HCT116 (cell line): ENCODE measurements around the gene A2M. TPM values are rescaled to one million over a fixed set of nuclear protein-coding genes. Genes with fewer than 3 reads are reported as not detected.

Experiments used
- ATAC-seq: fragments of 200-7000 bp; cut with Tn5 transposase; 2 replicates; pipeline ENCODE4 v1.9.1; 2020; ENCODE audit warnings: mild to moderate bottlenecking, moderate library complexity
- BruUV-seq: library from RNA; stranded (reverse); fragments of 400-500 nt; replicated peaks from 2 replicates; lab custom pipeline; 2021; lab: Mats Ljungman, UMichigan
- CTCF ChIA-PET: fragments of 300-600 bp; sonication (Branson Sonifier 250); formaldehyde crosslinking; loops from one replicate; lab custom pipeline; 2021; ENCODE audit warnings: antibody characterized with exemption; lab: Charles Lee
- POLR2A ChIA-PET: fragments of 300-600, 350-600 bp; sonication (Branson Sonifier 250); formaldehyde crosslinking; loops from one replicate; lab custom pipeline; 2021; ENCODE audit warnings: antibody characterized with exemption; lab: Charles Lee
- RAD21 ChIA-PET, 2 experiments: fragments of 300-600 bp; sonication (Branson Sonifier 250); formaldehyde crosslinking; loops; one replicate each; lab custom pipeline; 2023; ENCODE audit warnings: low total read pairs in 2 of 2; ENCODE audit not compliant: uncharacterized antibody in 2 of 2, unreplicated experiment in 2 of 2, low non-redundant PET in 1 of 2; lab: Charles Lee
- DNase-seq: peaks from one replicate; pipeline ENCODE4 v3.0.0-alpha.2; 2010; ENCODE audit warnings: low read depth, low spot score
- H2AFZ ChIP-seq: fragments of 200-600 bp; shearing (Covaris generic), sonication (generic); 2 replicates; pipeline ENCODE4 v1.6.1; 2017; ENCODE audit warnings: low read depth, mixed run types, mixed read lengths, antibody characterized with exemption, low read length; ENCODE audit not compliant: poor library complexity, severe bottlenecking
- H3K27ac ChIP-seq: 2 replicates; pipeline ENCODE4 v1.5.1; 2012; ENCODE audit warnings: low read depth, low read length
- H3K27me3 ChIP-seq: fragments of 200-600 bp; sonication (generic); 2 replicates; pipeline ENCODE4 v1.6.1; 2016; ENCODE audit warnings: mixed run types, low read length, mixed read lengths; ENCODE audit not compliant: insufficient read depth
- H3K36me3 ChIP-seq, 2 experiments: fragments of 200-500 bp in 1 of 2; fragments of 200-600 bp in 1 of 2; sonication (Bioruptor generic) in 1 of 2; sonication (generic) in 1 of 2; 2 replicates each; pipeline versions ENCODE4 v1.5.1 to v1.6.1; 2014 to 2016; ENCODE audit warnings: low read length in 2 of 2, inconsistent platforms in 1 of 2, mixed read lengths in 1 of 2, mixed run types in 1 of 2; ENCODE audit not compliant: insufficient read depth in 2 of 2, control insufficient read depth in 1 of 2
- H3K4me1 ChIP-seq, 2 experiments: fragments of 200-600 bp in 1 of 2; sonication (generic) in 1 of 2; 2 replicates each; pipeline versions ENCODE4 v1.5.1 to v1.6.1; 2012 to 2017; ENCODE audit warnings: low read length in 2 of 2, inconsistent platforms in 1 of 2, mild to moderate bottlenecking in 1 of 2, mixed read lengths in 1 of 2, mixed run types in 1 of 2, moderate library complexity in 1 of 2; ENCODE audit not compliant: insufficient read depth in 2 of 2, control insufficient read depth in 1 of 2
- H3K4me2 ChIP-seq: fragments of 200-600 bp; sonication (generic); 2 replicates; pipeline ENCODE4 v1.6.1; 2017; ENCODE audit warnings: mixed run types, low read length, mixed read lengths
- H3K4me3 ChIP-seq, 2 experiments: fragments of 200-600 bp in 1 of 2; sonication (generic) in 1 of 2; replicated peaks in 1 of 2; 2 replicates each; pipeline ENCODE4 v1.5.1; 2011 to 2016; ENCODE audit warnings: low read length in 2 of 2, control low read depth in 1 of 2, low read depth in 1 of 2, mild to moderate bottlenecking in 1 of 2, mixed read lengths in 1 of 2, mixed run types in 1 of 2
- H3K79me2 ChIP-seq: fragments of 200-600 bp; sonication (generic); 2 replicates; pipeline ENCODE4 v1.6.1; 2017; ENCODE audit warnings: mild to moderate bottlenecking, mixed run types, low read length, moderate library complexity, mixed read lengths; ENCODE audit not compliant: insufficient read depth
- H3K9ac ChIP-seq: fragments of 200-600 bp; sonication (generic); 2 replicates; pipeline ENCODE4 v1.6.1; 2016; ENCODE audit warnings: low read length, mixed read lengths
- H3K9me2 ChIP-seq: fragments of 200-600 bp; sonication (generic), shearing (Covaris generic); 2 replicates; pipeline ENCODE4 v1.6.1; 2017; ENCODE audit warnings: mixed run types, mild to moderate bottlenecking, moderate library complexity; ENCODE audit not compliant: insufficient read depth
- H3K9me3 ChIP-seq, 2 experiments: fragments of 200-500 bp in 1 of 2; fragments of 200-600 bp in 1 of 2; sonication (Bioruptor generic) in 1 of 2; sonication (generic) in 1 of 2; 2 replicates each; pipeline ENCODE4 v1.6.1; 2014 to 2017; ENCODE audit warnings: low read length in 2 of 2, mixed read lengths in 2 of 2, inconsistent platforms in 1 of 2, low read depth in 1 of 2, mild to moderate bottlenecking in 1 of 2, mixed run types in 1 of 2, moderate library complexity in 1 of 2; ENCODE audit not compliant: control insufficient read depth in 1 of 2, insufficient read depth in 1 of 2
- H4K20me1 ChIP-seq: fragments of 200-600 bp; sonication (generic), shearing (Covaris generic); 2 replicates; pipeline ENCODE4 v1.6.1; 2017; ENCODE audit warnings: mixed run types, mild to moderate bottlenecking, moderate library complexity; ENCODE audit not compliant: insufficient read depth
- EGR1 ChIP-seq: IDR thresholded peaks from 2 replicates; pipeline ENCODE4 v1.6.1; 2012; ENCODE audit warnings: low read depth
- ELF1 ChIP-seq: IDR thresholded peaks from 2 replicates; pipeline ENCODE4 v1.6.1; 2012; ENCODE audit warnings: low read depth, borderline replicate concordance
- EZH2 ChIP-seq: fragments of 200-600 bp; sonication (generic); IDR thresholded peaks from 2 replicates; pipeline ENCODE4 v1.6.1; 2017; ENCODE audit warnings: antibody characterized with exemption, mixed run types
- EZH2phosphoT487 ChIP-seq: fragments of 200-600 bp; IDR thresholded peaks from 2 replicates; pipeline ENCODE4 v1.6.1; 2018; ENCODE audit warnings: antibody characterized with exemption, borderline replicate concordance
- REST ChIP-seq: IDR thresholded peaks from 2 replicates; pipeline ENCODE4 v1.6.1; 2012; ENCODE audit warnings: low read depth
- SIN3A ChIP-seq: IDR thresholded peaks from 2 replicates; pipeline ENCODE4 v1.6.1; 2012; ENCODE audit warnings: low read depth
- SP1 ChIP-seq: IDR thresholded peaks from 2 replicates; pipeline ENCODE4 v1.6.1; 2012; ENCODE audit warnings: low read depth
- SRF ChIP-seq: IDR thresholded peaks from 2 replicates; pipeline ENCODE4 v1.6.1; 2012; ENCODE audit warnings: low read depth
- TCF7L2 ChIP-seq: IDR thresholded peaks from 2 replicates; pipeline ENCODE4 v1.7.0; 2011; ENCODE audit warnings: borderline replicate concordance, inconsistent platforms; ENCODE audit not compliant: insufficient read depth, insufficient read length; ENCODE audit errors: extremely low read depth
- YY1 ChIP-seq: IDR thresholded peaks from 2 replicates; pipeline ENCODE4 v1.6.1; 2011; ENCODE audit warnings: low read length, low read depth, moderate library complexity, mild to moderate bottlenecking; ENCODE audit not compliant: insufficient replicate concordance; ENCODE audit errors: extremely low read depth
- ZBTB33 ChIP-seq: IDR thresholded peaks from 2 replicates; pipeline ENCODE4 v1.6.1; 2011; ENCODE audit warnings: mild to moderate bottlenecking, low read length, moderate library complexity; ENCODE audit not compliant: insufficient replicate concordance; ENCODE audit errors: extremely low read depth
- ZFX ChIP-seq: fragments of 450-650 bp; IDR thresholded peaks from 2 replicates; pipeline ENCODE4 v1.6.1; 2017
- ZNF274 ChIP-seq: fragments of 200-500 bp; sonication (Bioruptor generic); IDR thresholded peaks from 2 replicates; pipeline ENCODE4 v1.6.1; 2014; ENCODE audit warnings: mild to moderate bottlenecking, low read depth, low read length, inconsistent platforms
- intact Hi-C: fragments of 100-400 bp; cut with micrococcal nuclease; formaldehyde crosslinking; loops from 2 replicates; pipeline ENCODE4 v1.10.0; 2022
- total RNA-seq: library from RNA; stranded (reverse); gene quantifications from one replicate; pipeline ENCODE4 v1.2.1, GENCODE V29; 2021; ENCODE audit not compliant: unreplicated experiment
- TF ChIP-seq, protein P1 (sequence below): IDR thresholded peaks from 2 replicates; pipeline ENCODE4 v1.6.1; 2012
- TF ChIP-seq, protein P2 (sequence below), 3 experiments: fragments of 200-600 bp in 1 of 3; sonication (generic) in 1 of 3; IDR thresholded peaks in 2 of 3; conservative IDR thresholded peaks in 1 of 3; 2 replicates each; pipeline ENCODE4 v1.5.1; 2012 to 2017; ENCODE audit warnings: low read depth in 2 of 3, low read length in 2 of 3, antibody characterized with exemption in 1 of 3, borderline replicate concordance in 1 of 3, control low read depth in 1 of 3, mild to moderate bottlenecking in 1 of 3, mixed read lengths in 1 of 3, mixed run types in 1 of 3, moderate library complexity in 1 of 3; ENCODE audit not compliant: insufficient read depth in 1 of 3
- TF ChIP-seq, protein P3 (sequence below): IDR thresholded peaks from 2 replicates; pipeline ENCODE4 v1.6.1; 2012

Gene A2M
- total RNA-seq, 1 experiment from 2014 or later: 3.0 TPM

DNA sequence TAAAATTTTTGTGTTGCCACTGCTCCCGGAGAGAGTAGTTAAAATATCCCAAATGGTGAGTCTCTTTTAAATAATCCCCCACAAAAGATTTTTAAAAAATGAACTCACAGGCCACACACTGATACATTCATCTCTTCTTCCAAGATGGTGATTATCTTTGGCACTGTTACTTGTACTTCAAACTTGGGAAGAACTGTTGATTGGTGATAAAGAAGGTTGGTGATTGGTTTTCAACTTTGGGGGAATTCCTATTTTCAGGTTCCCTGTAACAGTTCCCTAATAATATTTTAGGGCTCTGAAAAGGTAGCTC lies 6.6 kb downstream of the A2M start:
- no peaks in the 10 kb centered on the region for H3K79me2 ChIP-seq
- ChIA-PET POLR2A (no interaction called here), RAD21 (no interaction called here), CTCF (no interaction called here)
- H3K4me3 ChIP-seq: no peak overlapping the region
- H3K9ac ChIP-seq: no peak overlapping the region
- no peaks in the 10 kb centered on the region for H3K36me3 ChIP-seq
- no peak for DNase-seq
- no peak overlapping the region for H3K27ac ChIP-seq
- H3K4me2 ChIP-seq: no peak overlapping the region
- ATAC-seq: no peak
- TF ChIP-seq SIN3A (no peak), SRF (no peak), SP1 (no peak), ZFX (no peak), ELF1 (no peak), REST (no peak), ZNF274 (no peak), ZBTB33 (no peak), EZH2 (no peak), TCF7L2 (no peak), EZH2phosphoT487 (no peak), EGR1 (no peak), YY1 (no peak)
- TF ChIP-seq, protein P1, sequence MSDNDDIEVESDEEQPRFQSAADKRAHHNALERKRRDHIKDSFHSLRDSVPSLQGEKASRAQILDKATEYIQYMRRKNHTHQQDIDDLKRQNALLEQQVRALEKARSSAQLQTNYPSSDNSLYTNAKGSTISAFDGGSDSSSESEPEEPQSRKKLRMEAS: no peak
- TF ChIP-seq, protein P2, sequence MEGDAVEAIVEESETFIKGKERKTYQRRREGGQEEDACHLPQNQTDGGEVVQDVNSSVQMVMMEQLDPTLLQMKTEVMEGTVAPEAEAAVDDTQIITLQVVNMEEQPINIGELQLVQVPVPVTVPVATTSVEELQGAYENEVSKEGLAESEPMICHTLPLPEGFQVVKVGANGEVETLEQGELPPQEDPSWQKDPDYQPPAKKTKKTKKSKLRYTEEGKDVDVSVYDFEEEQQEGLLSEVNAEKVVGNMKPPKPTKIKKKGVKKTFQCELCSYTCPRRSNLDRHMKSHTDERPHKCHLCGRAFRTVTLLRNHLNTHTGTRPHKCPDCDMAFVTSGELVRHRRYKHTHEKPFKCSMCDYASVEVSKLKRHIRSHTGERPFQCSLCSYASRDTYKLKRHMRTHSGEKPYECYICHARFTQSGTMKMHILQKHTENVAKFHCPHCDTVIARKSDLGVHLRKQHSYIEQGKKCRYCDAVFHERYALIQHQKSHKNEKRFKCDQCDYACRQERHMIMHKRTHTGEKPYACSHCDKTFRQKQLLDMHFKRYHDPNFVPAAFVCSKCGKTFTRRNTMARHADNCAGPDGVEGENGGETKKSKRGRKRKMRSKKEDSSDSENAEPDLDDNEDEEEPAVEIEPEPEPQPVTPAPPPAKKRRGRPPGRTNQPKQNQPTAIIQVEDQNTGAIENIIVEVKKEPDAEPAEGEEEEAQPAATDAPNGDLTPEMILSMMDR (IDR thresholded peaks at IDR 0.05 in 2 of 3, conservative IDR thresholded peaks at IDR 0.05 in 1 of 3; ENCODE audit: borderline replicate concordance in 1 of 3, insufficient read depth in 1 of 3, low read depth in 2 of 3, low read length in 2 of 3): no peak
- TF ChIP-seq, protein P3, sequence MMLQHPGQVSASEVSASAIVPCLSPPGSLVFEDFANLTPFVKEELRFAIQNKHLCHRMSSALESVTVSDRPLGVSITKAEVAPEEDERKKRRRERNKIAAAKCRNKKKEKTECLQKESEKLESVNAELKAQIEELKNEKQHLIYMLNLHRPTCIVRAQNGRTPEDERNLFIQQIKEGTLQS: no peak
- H3K9me3 ChIP-seq: no peaks in the 10 kb centered on the region
- no peaks in the 10 kb centered on the region for H3K4me1 ChIP-seq
- H4K20me1 ChIP-seq: no peaks in the 10 kb centered on the region
- no TSS peak for BruUV-seq
- no peaks in the 10 kb centered on the region for H3K9me2 ChIP-seq
- no peak overlapping the region for H2AFZ ChIP-seq
- H3K27me3 ChIP-seq: peaks cover 9% of the 10 kb centered on the region
- intact Hi-C loops: no loop called here
